HG02763 (cell line): ENCODE measurements around the gene OIP5.
"Not testable (repeated sequence)": the region's sequence is repeated elsewhere in the genome, so short reads cannot be mapped to it uniquely, and the experiment has no call there.

Experiments
- ATAC-seq: cut with Tn5 transposase; IDR thresholded peaks from one replicate; pipeline ENCODE4 v1.9.1; 2021; ENCODE audit warnings: mild to moderate bottlenecking, moderate library complexity; ENCODE audit not compliant: unreplicated experiment

The OIP5 gene

GRCh38 chr15:41332194-41333025 is at the start of gene OIP5, which contains the start of gene NUSAP1:
TSS of gene OIP5 (minus strand) at chr15:41332591. CDS start at chr15:41332561, 30 bp downstream.
TSS of gene NUSAP1 (plus strand) at chr15:41332881. CDS start at chr15:41332958, 77 bp downstream.
- ATAC-seq, result peak; percentile 89

DNA sequence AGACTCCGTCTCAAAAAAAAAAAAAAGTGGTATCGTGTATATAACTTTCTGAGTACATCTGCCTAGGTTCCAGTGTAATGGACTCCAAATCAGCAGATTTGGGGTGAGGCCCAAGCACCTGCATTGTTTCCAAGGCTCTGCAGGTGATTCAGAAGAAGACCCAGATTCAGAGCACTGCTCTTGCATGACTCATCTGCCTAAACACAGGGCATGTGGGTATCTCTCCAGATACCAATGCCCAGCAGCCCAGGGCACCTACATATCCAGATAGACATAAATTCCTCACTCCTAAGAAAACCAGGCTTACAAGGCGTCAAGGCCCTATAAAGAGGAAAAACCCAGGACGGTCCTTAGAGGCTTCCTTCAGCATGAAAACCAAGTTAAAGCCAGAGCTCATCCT is 45.6 kb upstream of the OIP5 start:
- no peak for ATAC-seq

DNA sequence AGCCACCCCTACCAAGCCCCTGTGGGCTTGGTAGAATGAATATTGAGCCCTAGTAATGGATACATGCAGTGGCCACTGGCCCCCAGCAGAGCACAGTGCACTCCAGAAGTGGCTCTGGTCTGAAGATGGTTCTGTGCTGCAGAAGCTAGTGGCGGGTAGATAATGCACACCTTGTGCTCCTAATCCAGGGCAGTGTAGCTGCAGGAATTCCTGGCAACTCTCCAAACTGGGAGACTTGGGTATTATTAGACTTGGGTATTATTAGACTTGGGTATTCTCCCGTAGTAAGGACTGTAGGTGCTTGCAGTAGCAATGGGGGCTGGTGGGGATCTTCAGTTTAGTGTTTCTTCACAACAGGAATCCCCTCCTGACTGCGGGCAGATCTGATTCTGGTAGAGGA is 35.0 kb upstream of the OIP5 start:
- ATAC-seq, result no peak

DNA sequence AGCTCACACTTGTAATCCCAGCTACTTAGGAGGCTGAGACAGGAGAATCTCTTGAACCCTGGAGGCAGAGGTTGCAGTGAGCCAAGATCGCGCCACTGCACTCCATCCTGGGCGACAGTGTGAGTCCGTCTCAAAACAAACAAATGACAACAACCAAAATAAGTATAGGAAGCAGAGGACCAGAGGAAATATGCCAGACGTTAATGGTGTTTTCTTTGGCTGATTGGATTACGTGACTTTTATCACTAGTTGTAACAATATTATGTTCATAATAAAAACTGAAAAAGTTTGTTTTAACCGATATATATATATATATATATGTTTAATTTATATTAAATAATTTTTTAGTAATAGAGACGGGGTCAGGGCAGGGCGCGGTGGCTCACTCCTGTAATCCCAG is 22.0 kb upstream of the OIP5 start:
- no peak for ATAC-seq

GRCh38 chr15:41350057-41350717 is 17.8 kb upstream of the OIP5 start:
- no peak for ATAC-seq

GRCh38 chr15:41347236-41347635 is 14.8 kb upstream of the OIP5 start:
- ATAC-seq, result no peak

DNA sequence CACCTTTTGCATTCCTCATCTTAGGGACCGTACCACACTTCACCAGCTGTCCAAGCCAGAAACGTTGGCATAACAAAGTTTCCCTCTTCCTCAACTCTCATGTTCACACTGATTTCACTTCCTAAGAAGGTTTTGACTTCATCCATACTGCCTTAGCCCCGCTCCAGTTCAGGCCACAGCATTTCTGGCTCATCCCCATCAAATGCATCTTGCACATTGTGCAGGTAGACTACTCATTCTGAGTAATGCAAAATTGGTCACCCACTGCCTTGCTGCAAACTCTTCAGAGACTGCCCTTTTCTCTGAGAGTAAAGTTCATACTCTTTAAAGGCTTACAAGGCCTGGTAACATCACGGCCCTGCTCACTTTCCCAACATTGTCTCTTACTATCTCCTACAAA is 9.1 kb upstream of the OIP5 start:
- ATAC-seq, result no peak

- ATAC-seq, result no peak
These were observed 7.9 kb upstream of the OIP5 start for GRCh38 chr15:41340189-41340695.

GRCh38 chr15:41337631-41338522 is 5.5 kb upstream of the OIP5 start:
- no peak for ATAC-seq

GRCh38 chr15:41337047-41337446 is 4.7 kb upstream of the OIP5 start:
- ATAC-seq, result no peak

DNA sequence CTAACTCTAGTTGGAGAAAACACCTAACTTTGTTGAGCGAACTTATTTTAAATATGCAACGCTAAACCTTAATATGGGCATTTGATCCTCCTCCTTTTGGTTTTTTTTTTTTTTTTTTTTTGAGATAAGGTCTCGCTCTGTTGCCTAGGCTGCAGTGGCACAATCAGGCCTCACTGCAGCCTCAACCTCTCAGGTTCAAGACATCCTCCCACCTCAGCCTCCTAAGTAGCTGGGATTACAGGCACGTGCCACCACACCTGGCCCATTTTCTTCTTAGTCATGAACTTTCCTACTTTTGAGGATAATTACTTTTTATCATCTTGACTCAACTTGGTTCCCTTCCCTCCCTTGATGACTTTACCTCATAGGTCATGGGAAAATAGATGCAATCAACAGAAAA is 4.2 kb upstream of the OIP5 start:
- ATAC-seq, result no peak

- no peak for ATAC-seq
These were observed 2.1 kb upstream of the OIP5 start for GRCh38 chr15:41334293-41335120.

DNA sequence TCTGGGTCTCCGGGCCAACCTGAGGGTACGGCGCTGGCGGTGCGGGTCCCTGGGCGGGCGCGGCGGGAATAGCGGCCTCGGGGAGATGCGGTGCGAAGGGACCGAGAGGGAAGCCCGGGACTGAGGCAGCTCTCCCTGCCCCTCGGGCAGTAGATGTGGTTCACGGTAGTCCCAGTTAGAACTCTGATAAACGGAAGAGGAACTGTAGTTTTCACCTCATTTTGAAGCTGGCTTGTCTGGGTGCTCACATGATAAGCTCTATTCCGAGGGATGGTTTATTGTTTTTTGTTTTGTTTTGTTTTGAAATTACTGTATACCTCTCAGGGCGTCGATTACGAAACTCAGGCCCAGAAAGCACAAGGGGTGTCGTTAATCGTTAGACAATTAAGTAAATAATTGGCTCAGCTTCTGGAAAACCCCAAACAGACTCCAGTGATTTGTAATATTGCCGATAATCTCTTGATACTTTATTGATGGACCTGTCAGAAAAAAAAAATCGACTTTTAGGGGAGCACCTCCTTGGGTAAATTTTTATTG is 703 bp upstream of the OIP5 start:
- ATAC-seq, result peak; percentile 18

- no peak for ATAC-seq
These were observed 578 bp downstream of the OIP5 start for GRCh38 chr15:41331833-41332193.

- no peak for ATAC-seq
These were observed 1.1 kb downstream of the OIP5 start for GRCh38 chr15:41331281-41331680.

DNA sequence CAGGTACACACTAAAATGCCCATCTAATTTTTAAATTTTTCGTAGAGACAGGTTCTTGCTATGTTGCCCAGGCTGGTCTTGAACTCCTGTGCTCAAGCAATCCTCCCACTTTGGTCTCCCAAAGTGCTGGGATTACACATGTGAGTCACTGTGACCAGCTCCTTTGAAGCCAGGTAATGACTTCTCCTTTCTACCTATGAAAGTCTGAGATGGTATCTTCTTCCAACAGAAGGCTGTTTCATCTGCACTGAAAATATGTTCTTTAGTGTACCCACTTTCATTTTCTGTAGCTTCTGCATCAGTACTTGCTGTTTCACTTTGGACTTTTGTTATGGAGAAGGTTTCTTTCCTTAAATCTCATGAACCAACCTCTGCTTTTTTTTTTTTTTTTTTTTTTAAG is 8.8 kb downstream of the OIP5 start:
- ATAC-seq, result peak; percentile 48

GRCh38 chr15:41320805-41321330 is 11.5 kb downstream of the OIP5 start:
- ATAC-seq, result not testable (repeated sequence)

GRCh38 chr15:41309226-41309905 is 23.0 kb downstream of the OIP5 start:
- no peak for ATAC-seq

GRCh38 chr15:41307679-41308078 is 24.7 kb downstream of the OIP5 start:
- ATAC-seq, result no peak
